K562 (cell line): ENCODE measurements around the gene GABRB2. TPM values are rescaled to one million over a fixed set of nuclear protein-coding genes. Genes with fewer than 3 reads are reported as not detected.

Source experiments
- ATAC-seq: fragments of 200-7000 bp; cut with Tn5 transposase; 3 replicates; pipeline ENCODE4 v1.9.1; 2020; ENCODE audit warnings: moderate library complexity
- BruUV-seq: library from RNA; stranded (reverse); fragments of 400-500 nt; replicated peaks from 2 replicates; lab custom pipeline; 2021; lab: Mats Ljungman, UMichigan
- CTCF ChIA-PET: fragments of 300-600 bp; formaldehyde crosslinking; extraction: SDS; loops from one replicate; lab custom pipeline; 2021; ENCODE audit warnings: low intra/inter-chr PET ratio; lab: Yijun Ruan, JAX
- POLR2A ChIA-PET: fragments of 300-600, 350-650 bp; sonication (Branson Sonifier 250); formaldehyde crosslinking; extraction: SDS; loops from one replicate; lab custom pipeline; 2021; ENCODE audit warnings: antibody characterized with exemption, inconsistent platforms; lab: Yijun Ruan, JAX
- DNase-seq, 4 experiments: peaks; one replicate each; pipeline versions ENCODE4 v3.0.0 to v3.0.0-alpha.2; 2011 to 2018; ENCODE audit warnings: low spot score in 3 of 4, mixed read lengths in 3 of 4; ENCODE audit errors: extremely low read depth in 1 of 4
- FAIRE-seq: peaks from 2 replicates; lab custom pipeline; 2011; peaks lifted over from hg19 to GRCh38; lab: Jason Lieb, UNC
- H2AFZ ChIP-seq: 2 replicates; pipeline ENCODE4 v1.6.0; 2011; ENCODE audit warnings: low read depth, low read length, control low read depth, inconsistent platforms
- H3K27ac ChIP-seq: fragments of 200-600 bp; 3 replicates; pipeline ENCODE4 v1.8.0; 2011; ENCODE audit warnings: low read depth, mild to moderate bottlenecking, control low read depth, inconsistent platforms, low read length, moderate library complexity, mixed read lengths; ENCODE audit errors: extremely low read depth
- H3K27me3 ChIP-seq, 2 experiments: fragments of 300-600 bp in 1 of 2; 2 replicates in 1 of 2; 3 replicates in 1 of 2; pipeline versions ENCODE4 v1.6.0 to v1.8.0; 2011; ENCODE audit warnings: inconsistent platforms in 2 of 2, low read length in 2 of 2, mild to moderate bottlenecking in 1 of 2, mixed read lengths in 1 of 2, moderate library complexity in 1 of 2; ENCODE audit not compliant: control insufficient read depth in 2 of 2, insufficient read depth in 2 of 2
- H3K36me3 ChIP-seq: fragments of 300-600 bp; 3 replicates; pipeline ENCODE4 v1.8.0; 2011; ENCODE audit warnings: mild to moderate bottlenecking, low read length, inconsistent platforms; ENCODE audit not compliant: control insufficient read depth, insufficient read depth
- H3K4me1 ChIP-seq, 2 experiments: fragments of 200-600 bp in 1 of 2; replicated peaks in 1 of 2; 2 replicates in 1 of 2; 3 replicates in 1 of 2; pipeline versions ENCODE4 v1.5.1 to v1.8.0; 2011; ENCODE audit warnings: inconsistent platforms in 2 of 2, low read length in 2 of 2, mild to moderate bottlenecking in 1 of 2, mixed read lengths in 1 of 2, moderate library complexity in 1 of 2; ENCODE audit not compliant: control insufficient read depth in 2 of 2, insufficient read depth in 2 of 2
- H3K4me2 ChIP-seq: 2 replicates; pipeline ENCODE4 v1.6.1; 2011; ENCODE audit warnings: low read length, control low read depth, inconsistent platforms, mixed read lengths; ENCODE audit not compliant: insufficient read depth
- H3K4me3 ChIP-seq: fragments of 200-600 bp; sonication (generic), shearing (Covaris generic); 2 replicates; pipeline ENCODE4 v1.5.1; 2016; ENCODE audit warnings: control low read depth, inconsistent platforms
- H3K79me2 ChIP-seq: fragments of 200-600 bp; 3 replicates; pipeline ENCODE4 v1.8.0; 2011; ENCODE audit warnings: low read length, inconsistent platforms; ENCODE audit not compliant: control insufficient read depth, insufficient read depth
- H3K9ac ChIP-seq, 2 experiments: 2 replicates each; pipeline versions ENCODE4 v1.6.0 to v1.6.1; 2011; ENCODE audit warnings: low read depth in 2 of 2, low read length in 2 of 2, control low read depth in 1 of 2, inconsistent platforms in 1 of 2, mild to moderate bottlenecking in 1 of 2, mixed read lengths in 1 of 2; ENCODE audit not compliant: insufficient read depth in 1 of 2
- H3K9me1 ChIP-seq: one replicate; pipeline ENCODE4 v1.6.0; 2011; ENCODE audit warnings: inconsistent platforms, mild to moderate bottlenecking, low read length, moderate library complexity; ENCODE audit not compliant: control insufficient read depth, insufficient read depth
- H3K9me3 ChIP-seq: replicated peaks from 2 replicates; pipeline ENCODE4 v1.5.1; 2011; ENCODE audit warnings: low read depth, low read length, inconsistent platforms; ENCODE audit not compliant: control insufficient read depth, insufficient read depth
- H4K20me1 ChIP-seq: replicated peaks from 2 replicates; pipeline ENCODE4 v1.6.1; 2011; ENCODE audit warnings: low read length, inconsistent platforms, mixed read lengths; ENCODE audit not compliant: control insufficient read depth, insufficient read depth
- ATF2 ChIP-seq: sonication (generic); formaldehyde crosslinking; IDR thresholded peaks from 2 replicates; pipeline ENCODE4 v1.8.1; 2022; ENCODE audit warnings: missing genetic modification reagents
- GATA2 ChIP-seq: sonication (generic); formaldehyde crosslinking; IDR thresholded peaks from 2 replicates; pipeline ENCODE4 v1.4.0; 2020; ENCODE audit warnings: mild to moderate bottlenecking, missing genetic modification reagents
- MCM3 ChIP-seq: fragments of 450-650 bp; IDR thresholded peaks from 2 replicates; pipeline ENCODE4 v1.6.1; 2016
- PHF20 ChIP-seq: fragments of 450-650 bp; IDR thresholded peaks from 2 replicates; pipeline ENCODE4 v1.6.1; 2018; ENCODE audit not compliant: partially characterized antibody
- PKNOX1 ChIP-seq: fragments of 450-650 bp; IDR thresholded peaks from 2 replicates; pipeline ENCODE4 v1.6.1; 2016
- WGBS: fragments of 100-300 bp; shearing (Covaris generic); methylation state at CpG from one replicate; pipeline ENCODE4 v1.1.6; 2016; ENCODE audit warnings: low coverage, mixed read lengths; ENCODE audit not compliant: insufficient coverage; ENCODE audit errors: missing lambda C conversion rate; 5-methylcytosine and 5-hydroxymethylcytosine counted together
- in situ Hi-C: fragments of 300-500 bp; cut with MboI; formaldehyde crosslinking; loops from 4 replicates; pipeline ENCODE4 v1.15.0; 2018; ENCODE audit warnings: inconsistent platforms, mixed read lengths
- intact Hi-C: fragments of 100-400 bp; cut with micrococcal nuclease; formaldehyde crosslinking; loops from 2 replicates; pipeline ENCODE4 v1.14.2; 2022
- polyA plus RNA-seq, 8 experiments: library from polyadenylated mRNA; depleted of rRNA in 4 of 8; stranded (reverse) in 5 of 8; unstranded in 3 of 8; fragments of >200 nt; fragmentation: Nextera tagmentation in 2 of 8; fragmentation: Illumina TruSeq in 1 of 8; extraction: Ambion mirVana in 2 of 8; extraction: Trizol in 1 of 8; gene quantifications; 2 replicates each; pipeline versions ENCODE4 v1.2.1 to v1.2.3, GENCODE V29; 2011 to 2014; ENCODE audit warnings: inconsistent platforms in 1 of 8, missing spikeins in 1 of 8
- total RNA-seq, 7 experiments: library from RNA; depleted of rRNA in 6 of 7; stranded (reverse); fragments of >200 nt in 6 of 7; fragmentation: Illumina TruSeq in 2 of 7; extraction: Trizol in 2 of 7; gene quantifications; 2 replicates each; pipeline versions ENCODE4 v1.2.1 to v1.2.3, GENCODE V29; 2011 to 2021; ENCODE audit warnings: low replicate concordance in 1 of 7
- TF ChIP-seq, protein P1 (sequence below): sonication (generic); formaldehyde crosslinking; IDR thresholded peaks from 2 replicates; pipeline ENCODE4 v1.5.0; 2020; ENCODE audit warnings: missing genetic modification reagents
- TF ChIP-seq, protein P2 (sequence below): fragments of 250-450 bp; sonication (Bioruptor Pico); IDR thresholded peaks from 2 replicates; pipeline ENCODE4 v1.4.0; 2020

The GABRB2 gene
- total and polyA plus RNA-seq, 9 of the 15 experiments (the other 6 are each of a cell fraction or from before 2014, with no cell fraction given) = not detected

- no peaks in the 10 kb centered on the region for H3K27me3 ChIP-seq
- FAIRE-seq (no peak), ATAC-seq (no peak), DNase-seq (no peak)
- TF ChIP-seq, protein P1, sequence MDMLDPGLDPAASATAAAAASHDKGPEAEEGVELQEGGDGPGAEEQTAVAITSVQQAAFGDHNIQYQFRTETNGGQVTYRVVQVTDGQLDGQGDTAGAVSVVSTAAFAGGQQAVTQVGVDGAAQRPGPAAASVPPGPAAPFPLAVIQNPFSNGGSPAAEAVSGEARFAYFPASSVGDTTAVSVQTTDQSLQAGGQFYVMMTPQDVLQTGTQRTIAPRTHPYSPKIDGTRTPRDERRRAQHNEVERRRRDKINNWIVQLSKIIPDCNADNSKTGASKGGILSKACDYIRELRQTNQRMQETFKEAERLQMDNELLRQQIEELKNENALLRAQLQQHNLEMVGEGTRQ = no peak
- TF ChIP-seq PHF20 (no peak), MCM3 (no peak), PKNOX1 (no peak), GATA2 (CRISPR knock-in tag) (no peak), ATF2 (CRISPR knock-in tag) (no peak)
- TF ChIP-seq, protein P2, sequence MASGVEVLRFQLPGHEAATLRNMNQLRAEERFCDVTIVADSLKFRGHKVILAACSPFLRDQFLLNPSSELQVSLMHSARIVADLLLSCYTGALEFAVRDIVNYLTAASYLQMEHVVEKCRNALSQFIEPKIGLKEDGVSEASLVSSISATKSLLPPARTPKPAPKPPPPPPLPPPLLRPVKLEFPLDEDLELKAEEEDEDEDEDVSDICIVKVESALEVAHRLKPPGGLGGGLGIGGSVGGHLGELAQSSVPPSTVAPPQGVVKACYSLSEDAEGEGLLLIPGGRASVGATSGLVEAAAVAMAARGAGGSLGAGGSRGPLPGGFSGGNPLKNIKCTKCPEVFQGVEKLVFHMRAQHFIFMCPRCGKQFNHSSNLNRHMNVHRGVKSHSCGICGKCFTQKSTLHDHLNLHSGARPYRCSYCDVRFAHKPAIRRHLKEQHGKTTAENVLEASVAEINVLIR = no peak
- no peaks in the 10 kb centered on the region for H3K9me3 ChIP-seq
- 0% methylated on average over 3 of the region's 3 CpGs for WGBS
- no TSS peak for BruUV-seq
- POLR2A ChIA-PET = no interaction called here
- no peak overlapping the region for H3K4me3 ChIP-seq
- in situ Hi-C loops = no loop called here
- CTCF ChIA-PET = no interaction called here
- no peaks in the 10 kb centered on the region for H3K9me1 ChIP-seq
- no peaks in the 10 kb centered on the region for H4K20me1 ChIP-seq
- intact Hi-C loops = no loop called here
- no peaks in the 10 kb centered on the region for H3K79me2 ChIP-seq
- H3K27ac ChIP-seq = no peak overlapping the region
- H3K4me1 ChIP-seq = no peaks in the 10 kb centered on the region
- no peak overlapping the region for H3K4me2 ChIP-seq
- H3K9ac ChIP-seq = no peak overlapping the region
- H3K36me3 ChIP-seq = no peaks in the 10 kb centered on the region
- no peak overlapping the region for H2AFZ ChIP-seq
Measured at GRCh38 chr5:161369022-161369421, 177.5 kb downstream of the GABRB2 start.
